GM06990 (cell line): ENCODE measurements around the gene ZNF665.
"Not testable (repeated sequence)": the region's sequence is repeated elsewhere in the genome, so short reads cannot be mapped to it uniquely, and the experiment has no call there.

Experiments used
- DNase-seq: peaks from one replicate; pipeline ENCODE4 v3.0.0-alpha.2; 2011; ENCODE audit not compliant: insufficient read length; ENCODE audit errors: extremely low read depth
- H3K27me3 ChIP-seq: replicated peaks from 2 replicates; pipeline ENCODE4 v1.6.0; 2011; ENCODE audit warnings: low read length; ENCODE audit not compliant: control insufficient read depth, insufficient read depth
- H3K36me3 ChIP-seq: 2 replicates; pipeline ENCODE4 v1.5.1; 2011; ENCODE audit warnings: low read length; ENCODE audit not compliant: control insufficient read depth, insufficient read depth
- H3K4me3 ChIP-seq: replicated peaks from 2 replicates; pipeline ENCODE4 v1.5.1; 2011; ENCODE audit warnings: low read depth, mild to moderate bottlenecking, control low read depth, low read length
- CTCF ChIP-seq: IDR thresholded peaks from 2 replicates; pipeline ENCODE4 v1.5.1; 2011; ENCODE audit warnings: low read length, control low read depth, mild to moderate bottlenecking, inconsistent platforms; ENCODE audit not compliant: insufficient read depth, poor library complexity, severe bottlenecking

The ZNF665 gene

GRCh38 chr19:53192771-53193534 is at the start of gene ZNF665:
TSS of gene ZNF665 (minus strand) at chr19:53193358. CDS start at chr19:53182898, 10,460 bp downstream.
- TF ChIP-seq CTCF, result no peak
- peak; percentile 85 for DNase-seq
- Histone ChIP-seq H3K36me3 (no peaks in the 10 kb centered on the region), H3K27me3 (no peaks in the 10 kb centered on the region), H3K4me3 (peak within 1 kb of the TSS; percentile 65)

- no peak for DNase-seq
- no peak for TF ChIP-seq CTCF
- Histone ChIP-seq H3K27me3 (no peaks in the 10 kb centered on the region), H3K36me3 (no peaks in the 10 kb centered on the region), H3K4me3 (no peak overlapping the region)
Measured at GRCh38 chr19:53237114-53237777, 44.1 kb upstream of the ZNF665 start.

GRCh38 chr19:53224606-53225005 is 31.4 kb upstream of the ZNF665 start:
- no peak for TF ChIP-seq CTCF
- Histone ChIP-seq H3K36me3 (no peaks in the 10 kb centered on the region), H3K4me3 (no peak overlapping the region), H3K27me3 (no peaks in the 10 kb centered on the region)
- DNase-seq, result no peak

- H3K4me3 ChIP-seq, H3K36me3 ChIP-seq, DNase-seq, H3K27me3 ChIP-seq: not testable (repeated sequence)
Measured at GRCh38 chr19:53222716-53223115, 29.6 kb upstream of the ZNF665 start.

GRCh38 chr19:53212703-53213320 is 19.7 kb upstream of the ZNF665 start:
- DNase-seq, result no peak
- Histone ChIP-seq H3K4me3 (no peak overlapping the region), H3K27me3 (no peaks in the 10 kb centered on the region), H3K36me3 (no peaks in the 10 kb centered on the region)
- no peak for TF ChIP-seq CTCF

- not testable (repeated sequence) for H3K36me3 ChIP-seq, H3K27me3 ChIP-seq, DNase-seq, H3K4me3 ChIP-seq
Measured at GRCh38 chr19:53211554-53211953, 18.4 kb upstream of the ZNF665 start.
